Hepatocyte (in vitro differentiated cells): ENCODE results near the gene ELOA.

Experiments used
- EZH2 ChIP-seq: fragments of 200-600 bp; sonication (generic); IDR thresholded peaks from 2 replicates; pipeline ENCODE4 v1.6.1; 2016; ENCODE audit warnings: antibody characterized with exemption, mild to moderate bottlenecking, borderline replicate concordance
- EZH2phosphoT487 ChIP-seq: fragments of 200-600 bp; sonication (generic); IDR thresholded peaks from one replicate; pipeline ENCODE4 v1.6.1; 2018; ENCODE audit warnings: antibody characterized with exemption, mild to moderate bottlenecking, low read depth, moderate library complexity; ENCODE audit not compliant: unreplicated experiment, severe bottlenecking
- TF ChIP-seq, protein P1 (sequence below): fragments of 200-600 bp; sonication (generic); IDR thresholded peaks from 2 replicates; pipeline ENCODE4 v1.5.1; 2016; ENCODE audit warnings: antibody characterized with exemption, mild to moderate bottlenecking; ENCODE audit not compliant: poor library complexity

DNA sequence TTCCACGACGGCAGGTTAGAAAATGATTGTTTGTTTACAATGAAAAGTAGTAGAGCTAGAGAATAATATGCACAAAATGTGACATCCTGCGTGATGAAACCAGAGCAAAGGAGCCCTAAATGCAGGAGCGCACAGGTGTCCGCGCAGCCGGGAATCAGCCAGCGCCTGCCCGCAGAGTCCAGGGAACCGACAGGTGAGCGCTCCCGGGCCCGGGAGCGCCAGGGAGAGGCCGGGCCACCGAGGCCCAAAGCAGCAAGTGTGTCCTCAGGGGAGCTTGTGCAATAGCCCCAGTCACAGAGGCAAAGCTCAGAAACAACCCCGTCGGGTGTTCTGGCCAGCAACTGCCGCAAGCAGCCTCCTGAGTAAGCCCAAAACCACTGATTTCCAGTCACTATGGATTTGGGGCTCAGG is 58.1 kb downstream of the ELOA start:
- TF ChIP-seq, protein P1, sequence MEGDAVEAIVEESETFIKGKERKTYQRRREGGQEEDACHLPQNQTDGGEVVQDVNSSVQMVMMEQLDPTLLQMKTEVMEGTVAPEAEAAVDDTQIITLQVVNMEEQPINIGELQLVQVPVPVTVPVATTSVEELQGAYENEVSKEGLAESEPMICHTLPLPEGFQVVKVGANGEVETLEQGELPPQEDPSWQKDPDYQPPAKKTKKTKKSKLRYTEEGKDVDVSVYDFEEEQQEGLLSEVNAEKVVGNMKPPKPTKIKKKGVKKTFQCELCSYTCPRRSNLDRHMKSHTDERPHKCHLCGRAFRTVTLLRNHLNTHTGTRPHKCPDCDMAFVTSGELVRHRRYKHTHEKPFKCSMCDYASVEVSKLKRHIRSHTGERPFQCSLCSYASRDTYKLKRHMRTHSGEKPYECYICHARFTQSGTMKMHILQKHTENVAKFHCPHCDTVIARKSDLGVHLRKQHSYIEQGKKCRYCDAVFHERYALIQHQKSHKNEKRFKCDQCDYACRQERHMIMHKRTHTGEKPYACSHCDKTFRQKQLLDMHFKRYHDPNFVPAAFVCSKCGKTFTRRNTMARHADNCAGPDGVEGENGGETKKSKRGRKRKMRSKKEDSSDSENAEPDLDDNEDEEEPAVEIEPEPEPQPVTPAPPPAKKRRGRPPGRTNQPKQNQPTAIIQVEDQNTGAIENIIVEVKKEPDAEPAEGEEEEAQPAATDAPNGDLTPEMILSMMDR = no peak
- TF ChIP-seq EZH2 (no peak), EZH2phosphoT487 (no peak)
